Muscle layer of colon (tissue), 2 donors: ENCODE measurements around the gene TSPAN4.

Experiments
- H3K27ac ChIP-seq: one replicate; pipeline ENCODE4 v1.7.0; 2013; ENCODE audit warnings: low read depth, mild to moderate bottlenecking, low read length, moderate library complexity
- H3K27me3 ChIP-seq, 2 donors: one replicate each; pipeline ENCODE4 v1.7.0; 2013; ENCODE audit warnings: low read length in 2 of 2, mild to moderate bottlenecking in 2 of 2; ENCODE audit not compliant: insufficient read depth in 2 of 2, control insufficient read depth in 1 of 2
- H3K36me3 ChIP-seq: one replicate; pipeline ENCODE4 v1.7.0; 2013; ENCODE audit warnings: mild to moderate bottlenecking, low read length; ENCODE audit not compliant: insufficient read depth
- H3K4me1 ChIP-seq: one replicate; pipeline ENCODE4 v1.7.0; 2013; ENCODE audit warnings: mild to moderate bottlenecking, low read length; ENCODE audit not compliant: insufficient read depth
- H3K4me3 ChIP-seq, 2 donors: one replicate each; pipeline ENCODE4 v1.7.0; 2013; ENCODE audit warnings: low read length in 2 of 2, low read depth in 1 of 2, mild to moderate bottlenecking in 1 of 2, moderate library complexity in 1 of 2
- H3K9ac ChIP-seq: one replicate; pipeline ENCODE4 v1.7.0; 2013; ENCODE audit warnings: low read length
- H3K9me3 ChIP-seq: one replicate; pipeline ENCODE4 v1.7.0; 2013; ENCODE audit warnings: mild to moderate bottlenecking, low read length
- donor health status: abdominal sarcoma.
- donor health status: Adenocarcinoma of cecum.

The TSPAN4 gene

DNA sequence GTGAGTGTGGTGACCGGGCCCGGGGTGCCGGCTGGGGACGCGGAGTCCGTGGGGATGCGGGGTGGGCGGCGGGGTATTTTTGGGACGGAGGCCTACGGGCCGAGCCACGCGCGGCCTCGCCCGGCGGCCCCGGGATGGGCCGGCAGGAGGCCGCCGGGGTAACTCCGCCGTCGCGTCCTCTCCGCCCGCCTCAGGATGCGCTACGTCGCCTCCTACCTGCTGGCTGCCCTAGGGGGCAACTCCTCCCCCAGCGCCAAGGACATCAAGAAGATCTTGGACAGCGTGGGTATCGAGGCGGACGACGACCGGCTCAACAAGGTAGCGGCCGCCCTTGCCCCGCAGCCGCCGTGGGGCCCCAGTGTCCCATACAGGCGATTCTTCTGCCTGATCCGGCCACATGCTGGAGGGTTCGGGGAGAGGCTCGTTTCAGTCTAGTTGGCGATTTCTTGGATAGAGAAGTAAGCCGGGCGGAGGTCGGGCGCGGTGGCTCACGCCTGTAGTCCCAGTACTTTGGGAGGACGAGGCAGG lies 32.5 kb upstream of the TSPAN4 start:
- Histone ChIP-seq H3K27ac (peak overlapping the region; percentile 89), H3K4me3 (peak overlapping the region; percentile 78 to 82), H3K9ac (peak overlapping the region; percentile 98), H3K27me3 (no peaks in the 10 kb centered on the region), H3K9me3 (no peaks in the 10 kb centered on the region), H3K4me1 (peaks cover 22% of the 10 kb centered on the region), H3K36me3 (peaks cover 26% of the 10 kb centered on the region)

DNA sequence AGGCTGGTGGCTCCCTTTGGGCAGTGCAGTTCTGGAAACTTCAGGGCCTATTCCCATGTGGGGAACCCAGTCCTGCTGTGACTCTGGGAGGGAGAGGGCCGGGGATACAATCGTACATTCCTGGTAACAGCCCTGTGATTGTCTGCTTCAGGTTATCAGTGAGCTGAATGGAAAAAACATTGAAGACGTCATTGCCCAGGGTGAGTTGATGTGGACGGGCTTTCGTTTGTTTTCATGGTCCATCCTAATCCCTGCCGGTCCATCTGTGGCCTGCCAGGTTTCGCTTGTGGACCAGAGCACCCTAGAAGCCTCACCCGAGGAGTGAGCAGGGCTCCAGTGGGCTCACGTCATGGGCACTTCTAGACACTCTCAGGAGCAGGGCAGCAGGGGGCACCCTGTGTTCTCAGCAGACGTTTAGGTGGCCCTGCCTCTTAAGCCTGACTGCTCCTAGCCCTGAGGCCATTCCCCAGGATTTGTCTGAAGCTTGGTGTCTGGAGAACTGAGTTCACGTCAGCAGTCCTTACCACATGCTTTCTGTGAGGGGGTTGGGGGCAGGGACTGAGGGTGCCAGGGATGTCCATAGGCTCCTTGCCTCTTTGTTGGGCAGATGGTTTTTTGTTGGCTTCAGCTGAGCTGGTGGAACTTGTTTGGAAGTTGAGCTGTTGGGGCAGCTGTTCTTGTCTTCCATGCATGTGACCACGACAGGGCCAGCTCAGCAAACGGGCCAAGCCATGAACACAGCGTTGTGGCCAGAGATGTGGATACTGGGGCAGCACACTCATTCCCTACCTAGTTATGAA lies 31.0 kb upstream of the TSPAN4 start:
- Histone ChIP-seq H3K36me3 (peaks cover 26% of the 10 kb centered on the region), H3K4me3 (no peak overlapping the region), H3K9ac (peak overlapping the region; percentile 98), H3K27ac (no peak overlapping the region), H3K27me3 (no peaks in the 10 kb centered on the region), H3K4me1 (peaks cover 22% of the 10 kb centered on the region), H3K9me3 (no peaks in the 10 kb centered on the region)

DNA sequence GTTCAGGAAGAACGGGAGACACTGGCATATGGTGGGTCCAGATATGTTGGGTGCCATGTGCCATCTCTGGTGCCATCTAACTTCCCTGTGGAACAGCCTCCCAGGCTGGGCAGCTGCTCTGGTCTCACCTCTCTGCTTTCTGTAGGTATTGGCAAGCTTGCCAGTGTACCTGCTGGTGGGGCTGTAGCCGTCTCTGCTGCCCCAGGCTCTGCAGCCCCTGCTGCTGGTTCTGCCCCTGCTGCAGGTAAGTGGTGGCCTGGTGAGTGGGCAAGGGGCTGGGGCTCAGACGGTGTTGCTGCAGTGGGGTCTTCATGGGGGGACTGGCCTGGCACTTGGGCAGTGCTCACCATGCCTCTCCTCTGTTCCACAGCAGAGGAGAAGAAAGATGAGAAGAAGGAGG lies 30.3 kb upstream of the TSPAN4 start:
- H3K27me3 ChIP-seq: no peaks in the 10 kb centered on the region
- H3K4me1 ChIP-seq: peaks cover 22% of the 10 kb centered on the region
- H3K27ac ChIP-seq: no peak overlapping the region
- no peaks in the 10 kb centered on the region for H3K9me3 ChIP-seq
- H3K9ac ChIP-seq: no peak overlapping the region
- H3K36me3 ChIP-seq: peaks cover 26% of the 10 kb centered on the region
- no peak overlapping the region for H3K4me3 ChIP-seq

DNA sequence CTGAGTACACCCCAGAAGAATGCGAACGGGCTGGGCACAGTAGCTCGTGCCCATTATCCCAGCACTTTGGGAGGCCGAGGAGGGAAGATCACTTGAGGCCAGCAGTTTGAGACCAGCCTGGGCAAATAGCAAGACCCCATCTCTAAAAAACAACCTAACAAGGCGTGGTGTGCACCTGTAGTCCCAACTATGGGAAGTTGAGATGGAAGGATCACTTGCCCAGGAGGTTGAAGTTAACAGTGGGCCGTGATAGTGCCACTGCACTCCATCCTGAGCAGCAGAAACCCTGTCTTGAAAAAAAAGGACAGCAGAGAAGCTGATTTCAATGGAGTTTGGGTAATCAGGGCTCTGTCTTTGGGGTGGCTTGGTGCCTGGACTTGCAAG lies 29.6 kb upstream of the TSPAN4 start:
- Histone ChIP-seq H3K4me3 (no peak overlapping the region), H3K9me3 (no peaks in the 10 kb centered on the region), H3K27me3 (no peaks in the 10 kb centered on the region), H3K4me1 (peaks cover 22% of the 10 kb centered on the region), H3K36me3 (peaks cover 26% of the 10 kb centered on the region), H3K27ac (no peak overlapping the region), H3K9ac (no peak overlapping the region)

DNA sequence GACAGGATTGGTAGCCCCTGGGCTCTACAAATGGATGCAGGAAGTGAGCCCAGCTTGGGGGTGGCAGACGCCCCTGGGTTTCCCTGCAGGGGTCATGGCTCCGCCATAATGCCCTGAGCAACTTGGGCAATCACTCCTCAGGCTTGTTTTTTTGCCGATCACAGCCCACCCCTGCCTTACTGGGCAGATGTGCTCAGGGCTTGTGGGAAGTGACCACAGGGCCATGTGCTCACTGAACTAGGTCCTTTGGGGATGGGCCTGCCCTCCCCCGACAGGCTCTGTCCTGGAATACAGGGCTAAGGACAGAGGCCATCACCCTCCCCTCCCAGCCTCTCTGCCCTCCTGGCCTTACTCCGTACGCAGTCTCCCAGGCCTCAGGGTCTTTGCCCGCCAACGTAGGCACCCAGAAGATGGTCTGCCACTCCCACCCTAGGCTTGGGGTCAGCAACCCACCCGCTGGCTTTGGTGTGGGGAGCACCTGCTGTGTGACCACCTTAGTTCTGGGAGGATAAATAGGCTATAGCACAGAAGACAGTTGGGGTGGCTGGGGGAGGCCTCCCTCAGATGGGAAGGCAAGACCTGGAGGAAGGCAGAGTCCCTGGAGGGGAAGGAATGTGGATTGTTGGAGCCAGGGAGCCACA lies 29.1 kb upstream of the TSPAN4 start:
- Histone ChIP-seq H3K36me3 (peaks cover 26% of the 10 kb centered on the region), H3K9ac (no peak overlapping the region), H3K4me3 (no peak overlapping the region), H3K4me1 (peaks cover 22% of the 10 kb centered on the region), H3K27ac (no peak overlapping the region), H3K9me3 (no peaks in the 10 kb centered on the region), H3K27me3 (no peaks in the 10 kb centered on the region)

DNA sequence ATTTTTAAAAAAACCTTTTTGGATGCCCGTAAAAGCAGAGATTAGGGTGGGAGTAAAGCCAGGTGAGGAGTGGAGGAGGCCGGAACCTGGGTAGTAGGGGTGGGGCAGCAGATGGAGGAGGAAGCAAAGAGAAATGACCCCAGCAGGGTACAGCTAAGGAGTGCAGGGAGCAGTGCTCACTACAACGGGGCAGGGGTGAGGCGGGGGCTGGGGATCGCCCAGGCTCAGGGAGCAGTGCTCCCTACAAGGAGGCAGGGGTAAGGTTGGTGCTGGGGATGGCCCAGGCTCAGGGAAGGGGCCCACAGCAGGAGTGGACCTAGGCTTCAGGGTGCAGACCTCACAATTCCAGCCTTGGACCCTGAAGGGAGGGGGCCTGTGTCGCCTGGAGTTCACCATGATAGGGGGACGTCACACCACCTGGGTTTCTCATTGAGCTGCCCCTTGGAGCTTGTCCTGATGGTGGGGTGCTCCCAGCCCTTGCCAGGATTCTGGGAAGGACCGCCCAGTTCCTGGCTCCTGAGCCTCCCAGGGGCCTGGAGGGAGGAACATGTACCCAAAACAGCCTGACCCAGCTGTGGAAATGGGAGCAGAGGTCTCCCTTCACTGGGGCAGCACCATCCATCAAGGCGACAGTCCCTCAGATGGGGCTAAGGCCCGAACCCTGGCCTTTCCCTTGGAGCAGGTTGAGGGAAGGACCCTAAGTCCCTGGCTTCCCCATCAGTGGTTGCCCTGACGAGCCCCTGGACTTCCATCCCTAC lies 26.8 kb upstream of the TSPAN4 start:
- Histone ChIP-seq H3K27ac (no peak overlapping the region), H3K9ac (no peak overlapping the region), H3K4me1 (peaks cover 22% of the 10 kb centered on the region), H3K4me3 (no peak overlapping the region), H3K36me3 (peaks cover 26% of the 10 kb centered on the region), H3K9me3 (no peaks in the 10 kb centered on the region), H3K27me3 (no peaks in the 10 kb centered on the region)

DNA sequence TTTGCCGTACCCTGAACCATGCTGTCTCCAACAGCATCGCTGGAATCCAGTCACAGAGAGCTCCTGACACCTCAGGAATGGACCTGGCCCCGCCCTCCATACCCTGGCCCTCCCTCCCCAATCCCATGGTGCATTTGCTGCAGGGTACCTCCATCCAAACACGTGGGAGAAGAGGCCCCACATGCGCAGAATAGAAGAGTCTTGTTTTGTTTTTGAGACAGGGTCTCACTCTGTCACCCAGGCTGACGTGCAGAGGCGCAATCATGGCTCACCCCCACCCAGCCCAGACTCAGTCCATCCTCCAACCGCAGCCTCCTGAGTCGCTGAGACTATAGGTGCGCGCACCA lies 26.2 kb upstream of the TSPAN4 start:
- no peak overlapping the region for H3K4me3 ChIP-seq
- no peaks in the 10 kb centered on the region for H3K27me3 ChIP-seq
- H3K36me3 ChIP-seq: peaks cover 20% of the 10 kb centered on the region
- H3K9me3 ChIP-seq: no peaks in the 10 kb centered on the region
- no peak overlapping the region for H3K27ac ChIP-seq
- no peak overlapping the region for H3K9ac ChIP-seq
- H3K4me1 ChIP-seq: peaks cover 22% of the 10 kb centered on the region

DNA sequence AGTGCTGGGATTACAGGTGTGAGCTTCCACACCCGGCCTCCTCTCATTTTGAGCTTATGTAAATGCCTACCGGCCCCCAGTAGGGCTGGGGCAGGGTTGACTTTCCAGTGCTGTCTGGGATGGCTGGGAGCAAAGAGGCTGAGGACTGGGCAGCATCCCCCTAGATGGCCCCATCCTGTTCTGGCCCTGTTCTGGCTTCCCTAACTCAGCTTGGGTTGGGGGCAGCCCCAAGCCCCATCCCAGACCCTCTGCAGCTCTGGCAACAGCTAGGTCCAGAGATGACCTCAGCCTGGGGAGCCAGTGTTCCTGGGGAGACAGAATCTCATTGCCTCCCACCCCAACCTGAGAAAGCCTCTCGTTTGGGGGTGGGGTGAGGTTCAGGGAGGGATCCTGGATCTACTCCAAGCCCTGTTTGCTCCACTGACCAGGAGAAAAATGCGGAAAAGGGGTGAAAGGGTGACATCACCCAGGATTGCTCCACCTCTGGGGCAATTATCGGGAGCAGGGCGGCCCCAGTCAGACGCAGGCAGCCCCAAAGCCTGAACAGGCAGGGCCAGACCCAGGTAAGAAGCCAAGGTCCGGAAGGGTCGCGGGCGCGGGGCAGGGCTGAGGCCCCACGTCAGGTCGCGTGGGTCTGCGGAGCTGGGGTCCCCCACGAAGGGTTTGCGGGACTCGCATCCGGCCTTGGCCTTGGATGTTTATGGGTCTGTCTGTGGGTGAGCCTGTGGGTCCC lies 24.1 kb upstream of the TSPAN4 start, which contains the start of gene PNPLA2:
PNPLA2 (plus strand) TSS at position 519 of the 733 bp plus-strand sequence. CDS start 805 bp downstream, outside the sequence.
- Histone ChIP-seq H3K9me3 (no peaks in the 10 kb centered on the region), H3K27me3 (no peaks in the 10 kb centered on the region), H3K4me3 (peak within 1 kb of the TSS; percentile 77 to 81), H3K4me1 (peaks cover 22% of the 10 kb centered on the region), H3K27ac (peak within 1 kb of the TSS; percentile 93), H3K36me3 (no peaks in the 10 kb centered on the region), H3K9ac (peak within 1 kb of the TSS; percentile 68)

DNA sequence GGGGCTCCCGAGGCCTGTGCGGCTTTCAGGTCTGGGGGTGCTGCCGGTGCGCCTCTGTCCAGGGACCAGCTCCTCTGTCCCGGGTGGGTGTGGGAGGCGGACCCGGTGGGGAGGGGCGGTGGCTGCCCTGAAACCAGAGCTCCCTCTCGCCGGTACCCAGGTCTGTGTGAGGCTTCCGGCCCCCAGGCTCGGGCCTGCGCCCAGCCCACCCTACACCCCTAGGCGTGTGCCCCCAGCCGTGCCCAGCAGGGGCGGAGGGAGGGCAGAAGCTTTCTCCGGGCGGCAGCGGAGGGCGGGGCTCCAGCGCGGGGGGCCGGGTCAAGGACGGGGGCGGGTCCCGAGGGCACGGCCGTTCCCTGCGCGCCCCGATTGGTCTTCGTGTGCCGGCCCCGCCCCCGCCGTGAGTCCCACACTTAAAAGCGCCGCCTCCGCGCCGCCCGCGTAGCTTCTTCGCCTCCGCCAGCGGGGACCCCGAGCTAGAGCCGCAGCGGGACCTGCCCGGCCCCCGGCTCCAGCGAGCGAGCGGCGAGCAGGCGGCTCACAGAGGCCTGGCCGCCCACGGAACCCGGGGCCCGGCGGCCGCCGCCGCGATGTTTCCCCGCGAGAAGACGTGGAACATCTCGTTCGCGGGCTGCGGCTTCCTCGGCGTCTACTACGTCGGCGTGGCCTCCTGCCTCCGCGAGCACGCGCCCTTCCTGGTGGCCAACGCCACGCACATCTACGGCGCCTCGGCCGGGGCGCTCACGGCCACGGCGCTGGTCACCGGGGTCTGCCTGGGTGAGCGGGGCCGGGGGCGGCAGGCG lies 23.3 kb upstream of the TSPAN4 start:
- H3K27me3 ChIP-seq: no peaks in the 10 kb centered on the region
- H3K9ac ChIP-seq: peak overlapping the region; percentile 68
- H3K36me3 ChIP-seq: peaks cover 6% of the 10 kb centered on the region
- peaks cover 22% of the 10 kb centered on the region for H3K4me1 ChIP-seq
- H3K9me3 ChIP-seq: no peaks in the 10 kb centered on the region
- peak overlapping the region; percentile 93 for H3K27ac ChIP-seq
- peak overlapping the region; percentile 77 to 81 for H3K4me3 ChIP-seq

DNA sequence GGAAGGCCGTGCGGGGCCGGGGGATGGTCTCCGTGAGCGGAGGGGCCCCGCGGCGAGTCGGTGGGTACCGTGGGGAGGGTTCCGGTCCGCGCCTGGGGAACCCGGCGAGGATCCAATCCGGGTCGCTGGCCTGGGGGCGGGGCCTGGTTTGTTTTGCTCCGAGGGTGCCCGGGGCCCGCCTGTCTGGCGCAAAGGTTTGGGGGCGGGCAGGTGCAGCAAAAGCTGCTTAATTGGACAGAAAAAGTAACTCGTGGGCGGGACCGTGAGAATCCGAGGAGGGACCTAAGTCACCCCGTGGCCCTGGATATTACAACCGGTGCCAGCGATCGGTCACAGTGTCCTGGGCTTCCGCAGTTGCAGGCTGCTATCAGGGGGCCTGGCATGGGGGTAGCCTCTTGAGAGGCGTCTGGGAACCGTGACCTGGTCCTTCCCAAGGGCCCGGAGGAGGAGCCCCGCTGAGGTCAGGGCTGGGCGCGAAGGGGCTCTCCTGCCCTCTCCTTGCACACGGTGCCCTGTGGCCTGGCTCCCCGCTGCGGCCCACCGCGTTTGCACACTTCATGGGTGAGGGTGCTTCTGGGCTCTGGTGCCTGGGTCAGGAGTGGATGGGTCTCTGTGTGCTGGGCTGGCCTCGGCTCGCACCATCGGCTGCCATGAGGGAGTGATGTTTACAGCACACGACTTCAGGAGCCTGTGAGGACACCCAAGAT lies 22.6 kb upstream of the TSPAN4 start:
- Histone ChIP-seq H3K27me3 (peaks cover 2 to 7% of the 10 kb centered on the region in 2 donors), H3K9ac (peak overlapping the region; percentile 57), H3K27ac (peak overlapping the region; percentile 93), H3K4me3 (peak overlapping the region; percentile 77 to 81), H3K9me3 (no peaks in the 10 kb centered on the region), H3K4me1 (peaks cover 22% of the 10 kb centered on the region), H3K36me3 (peaks cover 13% of the 10 kb centered on the region)
